WTC11 (cell line): ENCODE results near the gene CCDC15.

Experiments
- CBFB ChIP-seq: sonication (generic); formaldehyde crosslinking; IDR thresholded peaks from 2 replicates; pipeline ENCODE4 v1.8.1; 2022; ENCODE audit warnings: mild to moderate bottlenecking, low read depth, missing genetic modification reagents
- JAZF1 ChIP-seq: fragments of 250-450 bp; sonication (Bioruptor Pico); IDR thresholded peaks from 2 replicates; pipeline ENCODE4 v1.9.0; 2021; ENCODE audit warnings: moderate library complexity, mild to moderate bottlenecking, inconsistent platforms
- NFE2L1 ChIP-seq: sonication (generic); formaldehyde crosslinking; IDR thresholded peaks from 2 replicates; pipeline ENCODE4 v1.8.1; 2023; ENCODE audit warnings: missing genetic modification reagents
- NR2C2 ChIP-seq: sonication (generic); formaldehyde crosslinking; IDR thresholded peaks from 2 replicates; pipeline ENCODE4 v1.8.0; 2022; ENCODE audit warnings: mild to moderate bottlenecking, missing genetic modification reagents
- SMAD4 ChIP-seq: sonication (generic); formaldehyde crosslinking; IDR thresholded peaks from 2 replicates; pipeline ENCODE4 v1.8.0; 2022; ENCODE audit warnings: mild to moderate bottlenecking, missing genetic modification reagents
- SP1 ChIP-seq: sonication (generic); formaldehyde crosslinking; conservative IDR thresholded peaks from 2 replicates; pipeline ENCODE4 v1.8.1; 2022; ENCODE audit warnings: missing genetic modification reagents
- ZNF232 ChIP-seq: sonication (generic); formaldehyde crosslinking; IDR thresholded peaks from 2 replicates; pipeline ENCODE4 v1.8.0; 2022; ENCODE audit warnings: mild to moderate bottlenecking, missing genetic modification reagents
- TF ChIP-seq, protein P1 (sequence below): fragments of 200-600 bp; IDR thresholded peaks from 2 replicates; pipeline ENCODE4 v1.8.0; 2022; ENCODE audit warnings: antibody characterized with exemption
- TF ChIP-seq, protein P2 (sequence below): sonication (generic); formaldehyde crosslinking; IDR thresholded peaks from 2 replicates; pipeline ENCODE4 v1.8.0; 2022; ENCODE audit warnings: mild to moderate bottlenecking, missing genetic modification reagents
- TF ChIP-seq, protein P3 (sequence below): sonication (generic); formaldehyde crosslinking; conservative IDR thresholded peaks from 2 replicates; pipeline ENCODE4 v1.8.1; 2023; ENCODE audit warnings: mild to moderate bottlenecking, low read depth, missing genetic modification reagents, moderate library complexity
- TF ChIP-seq, protein P4 (sequence below): sonication (generic); formaldehyde crosslinking; IDR thresholded peaks from 2 replicates; pipeline ENCODE4 v1.8.0; 2023; ENCODE audit warnings: missing genetic modification reagents
- TF ChIP-seq, protein P5 (sequence below): sonication (generic); formaldehyde crosslinking; IDR thresholded peaks from 2 replicates; pipeline ENCODE4 v1.8.1; 2023; ENCODE audit warnings: mild to moderate bottlenecking, missing genetic modification reagents, moderate library complexity

DNA sequence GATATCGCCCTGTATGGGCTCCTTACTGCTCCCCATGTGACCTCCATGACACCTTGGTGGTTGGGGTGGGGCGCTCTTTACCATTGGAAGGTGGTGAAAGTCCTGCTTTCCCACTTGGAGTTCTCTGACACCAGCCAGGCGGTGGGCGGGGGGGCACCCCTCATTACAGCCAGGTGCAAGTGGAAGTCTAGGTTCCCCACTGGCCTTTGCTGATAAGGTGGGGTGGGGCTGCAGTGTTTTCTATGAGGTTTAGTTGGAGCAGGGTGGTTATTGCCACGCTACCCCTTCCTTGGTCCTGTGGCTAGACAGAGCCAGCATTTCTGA, 103.7 kb downstream of the CCDC15 start:
- TF ChIP-seq, protein P1, sequence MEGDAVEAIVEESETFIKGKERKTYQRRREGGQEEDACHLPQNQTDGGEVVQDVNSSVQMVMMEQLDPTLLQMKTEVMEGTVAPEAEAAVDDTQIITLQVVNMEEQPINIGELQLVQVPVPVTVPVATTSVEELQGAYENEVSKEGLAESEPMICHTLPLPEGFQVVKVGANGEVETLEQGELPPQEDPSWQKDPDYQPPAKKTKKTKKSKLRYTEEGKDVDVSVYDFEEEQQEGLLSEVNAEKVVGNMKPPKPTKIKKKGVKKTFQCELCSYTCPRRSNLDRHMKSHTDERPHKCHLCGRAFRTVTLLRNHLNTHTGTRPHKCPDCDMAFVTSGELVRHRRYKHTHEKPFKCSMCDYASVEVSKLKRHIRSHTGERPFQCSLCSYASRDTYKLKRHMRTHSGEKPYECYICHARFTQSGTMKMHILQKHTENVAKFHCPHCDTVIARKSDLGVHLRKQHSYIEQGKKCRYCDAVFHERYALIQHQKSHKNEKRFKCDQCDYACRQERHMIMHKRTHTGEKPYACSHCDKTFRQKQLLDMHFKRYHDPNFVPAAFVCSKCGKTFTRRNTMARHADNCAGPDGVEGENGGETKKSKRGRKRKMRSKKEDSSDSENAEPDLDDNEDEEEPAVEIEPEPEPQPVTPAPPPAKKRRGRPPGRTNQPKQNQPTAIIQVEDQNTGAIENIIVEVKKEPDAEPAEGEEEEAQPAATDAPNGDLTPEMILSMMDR = no peak
- TF ChIP-seq CBFB (CRISPR knock-in tag) (no peak), NFE2L1 (CRISPR knock-in tag) (no peak), ZNF232 (CRISPR knock-in tag) (no peak), SMAD4 (CRISPR knock-in tag) (no peak), SP1 (CRISPR knock-in tag) (no peak), JAZF1 (CRISPR knock-in tag) (no peak), NR2C2 (no peak)
- TF ChIP-seq, protein P2, sequence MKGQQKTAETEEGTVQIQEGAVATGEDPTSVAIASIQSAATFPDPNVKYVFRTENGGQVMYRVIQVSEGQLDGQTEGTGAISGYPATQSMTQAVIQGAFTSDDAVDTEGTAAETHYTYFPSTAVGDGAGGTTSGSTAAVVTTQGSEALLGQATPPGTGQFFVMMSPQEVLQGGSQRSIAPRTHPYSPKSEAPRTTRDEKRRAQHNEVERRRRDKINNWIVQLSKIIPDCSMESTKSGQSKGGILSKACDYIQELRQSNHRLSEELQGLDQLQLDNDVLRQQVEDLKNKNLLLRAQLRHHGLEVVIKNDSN = no peak
- TF ChIP-seq, protein P3, sequence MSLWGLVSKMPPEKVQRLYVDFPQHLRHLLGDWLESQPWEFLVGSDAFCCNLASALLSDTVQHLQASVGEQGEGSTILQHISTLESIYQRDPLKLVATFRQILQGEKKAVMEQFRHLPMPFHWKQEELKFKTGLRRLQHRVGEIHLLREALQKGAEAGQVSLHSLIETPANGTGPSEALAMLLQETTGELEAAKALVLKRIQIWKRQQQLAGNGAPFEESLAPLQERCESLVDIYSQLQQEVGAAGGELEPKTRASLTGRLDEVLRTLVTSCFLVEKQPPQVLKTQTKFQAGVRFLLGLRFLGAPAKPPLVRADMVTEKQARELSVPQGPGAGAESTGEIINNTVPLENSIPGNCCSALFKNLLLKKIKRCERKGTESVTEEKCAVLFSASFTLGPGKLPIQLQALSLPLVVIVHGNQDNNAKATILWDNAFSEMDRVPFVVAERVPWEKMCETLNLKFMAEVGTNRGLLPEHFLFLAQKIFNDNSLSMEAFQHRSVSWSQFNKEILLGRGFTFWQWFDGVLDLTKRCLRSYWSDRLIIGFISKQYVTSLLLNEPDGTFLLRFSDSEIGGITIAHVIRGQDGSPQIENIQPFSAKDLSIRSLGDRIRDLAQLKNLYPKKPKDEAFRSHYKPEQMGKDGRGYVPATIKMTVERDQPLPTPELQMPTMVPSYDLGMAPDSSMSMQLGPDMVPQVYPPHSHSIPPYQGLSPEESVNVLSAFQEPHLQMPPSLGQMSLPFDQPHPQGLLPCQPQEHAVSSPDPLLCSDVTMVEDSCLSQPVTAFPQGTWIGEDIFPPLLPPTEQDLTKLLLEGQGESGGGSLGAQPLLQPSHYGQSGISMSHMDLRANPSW (CRISPR knock-in tag) = no peak
- TF ChIP-seq, protein P4, sequence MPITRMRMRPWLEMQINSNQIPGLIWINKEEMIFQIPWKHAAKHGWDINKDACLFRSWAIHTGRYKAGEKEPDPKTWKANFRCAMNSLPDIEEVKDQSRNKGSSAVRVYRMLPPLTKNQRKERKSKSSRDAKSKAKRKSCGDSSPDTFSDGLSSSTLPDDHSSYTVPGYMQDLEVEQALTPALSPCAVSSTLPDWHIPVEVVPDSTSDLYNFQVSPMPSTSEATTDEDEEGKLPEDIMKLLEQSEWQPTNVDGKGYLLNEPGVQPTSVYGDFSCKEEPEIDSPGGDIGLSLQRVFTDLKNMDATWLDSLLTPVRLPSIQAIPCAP (CRISPR knock-in tag) = no peak
- TF ChIP-seq, protein P5, sequence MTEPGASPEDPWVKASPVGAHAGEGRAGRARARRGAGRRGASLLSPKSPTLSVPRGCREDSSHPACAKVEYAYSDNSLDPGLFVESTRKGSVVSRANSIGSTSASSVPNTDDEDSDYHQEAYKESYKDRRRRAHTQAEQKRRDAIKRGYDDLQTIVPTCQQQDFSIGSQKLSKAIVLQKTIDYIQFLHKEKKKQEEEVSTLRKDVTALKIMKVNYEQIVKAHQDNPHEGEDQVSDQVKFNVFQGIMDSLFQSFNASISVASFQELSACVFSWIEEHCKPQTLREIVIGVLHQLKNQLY (CRISPR knock-in tag) = no peak
